ENCODE measurements around the gene MAST4. TPM values are rescaled to one million over a fixed set of nuclear protein-coding genes. Genes with fewer than 3 reads are reported as not detected.

MAST4 gene
- total and polyA plus RNA-seq, 2 of the 8 experiments (the other 6 are each of a cell fraction or from before 2014, with no cell fraction given), result 1.5 to 2.6 TPM

GRCh38 chr5:67031057-67031443 lies 434.9 kb downstream of the MAST4 start:
- no peak overlapping the region for H3K56ac ChIP-seq (replicated peaks; ENCODE audit: insufficient read length, low read depth, low read length)
- no peak for FAIRE-seq
- H3K79me2 ChIP-seq (ENCODE audit: control insufficient read depth in 1 of 2, insufficient read depth in 2 of 2, low read length in 2 of 2), result no peaks in the 10 kb centered on the region
- no peak overlapping the region for H2AFZ ChIP-seq (ENCODE audit: low read length)
- H3K27me3 ChIP-seq (replicated peaks in 1 of 4; ENCODE audit: control insufficient read depth in 3 of 4, extremely low read depth in 1 of 4, insufficient read depth in 3 of 4, low read length in 3 of 4), result peaks cover 0 to 1% (median 0%) of the 10 kb centered on the region in 4 experiments; a peak in 1 of 7 replicates
- DNase-seq (ENCODE audit: low read depth in 1 of 2, low spot score in 2 of 2), result no peak
- H4K5ac ChIP-seq (ENCODE audit: insufficient read length, low read depth, low read length), result no peak overlapping the region
- no peak overlapping the region for H2BK5ac ChIP-seq (ENCODE audit: low read depth, low read length)
- WGBS, 2 experiments (ENCODE audit: extremely low coverage in 1 of 2, insufficient coverage in 1 of 2, insufficient read length in 1 of 2, insufficient replicate concordance in 2 of 2, low coverage in 1 of 2, low lambda C conversion rate in 2 of 2, missing lambda C conversion rate in 1 of 2), result 88% methylated on average over 3 of the region's 3 CpGs; no CpG with 5 or more reads in 1 of the 2 experiments
- H4K20me1 ChIP-seq (replicated peaks in 1 of 2; ENCODE audit: control insufficient read depth in 1 of 2, insufficient read depth in 2 of 2, low read length in 2 of 2), result peaks cover 0 to 2% of the 10 kb centered on the region in 2 experiments
- no peak overlapping the region for H3K18ac ChIP-seq (ENCODE audit: extremely low read depth, low read length)
- H3K4me1 ChIP-seq (replicated peaks in 1 of 4; ENCODE audit: control insufficient read depth in 3 of 4, insufficient read depth in 4 of 4, low read length in 3 of 4), result peaks cover 0 to 13% (median under 1%) of the 10 kb centered on the region in 4 experiments; a peak in 4 of 7 replicates
- no peak overlapping the region for H4K8ac ChIP-seq (ENCODE audit: extremely low read depth, insufficient read depth, low read length)
- no peak overlapping the region for H3K4me3 ChIP-seq (ENCODE audit: extremely low read depth in 1 of 4, insufficient read depth in 2 of 4, low read depth in 3 of 4, low read length in 4 of 4)
- no peak overlapping the region for H3K4me2 ChIP-seq (ENCODE audit: insufficient read depth in 1 of 2, low read depth in 2 of 2, low read length in 2 of 2)
- H3K23ac ChIP-seq (ENCODE audit: insufficient read length), result no peak overlapping the region
- no peak overlapping the region for H2BK12ac ChIP-seq (ENCODE audit: low read depth, low read length)
- CTCF ChIA-PET (ENCODE audit: partially characterized antibody), result no interaction called here
- H3K4ac ChIP-seq (replicated peaks; ENCODE audit: insufficient read length, low read depth, low read length), result no peak overlapping the region
- no peak overlapping the region for H4K91ac ChIP-seq (replicated peaks; ENCODE audit: insufficient read length, low read length)
- H2BK20ac ChIP-seq (ENCODE audit: low read length), result no peak overlapping the region
- H3K9ac ChIP-seq (replicated peaks in 1 of 4; ENCODE audit: extremely low read depth in 1 of 4, low read depth in 3 of 4, low read length in 3 of 4), result no peak overlapping the region
- POLR2A ChIA-PET (ENCODE audit: partially characterized antibody), result interaction anchor here (0.6 to 1.1 kb wide), 2 partner anchors 23 to 27 kb away, joined by 3 read pairs; no protein-coding TSS in a partner anchor
- no peak overlapping the region for H3K14ac ChIP-seq (ENCODE audit: insufficient read length)
- no peak overlapping the region for H3K27ac ChIP-seq (ENCODE audit: low read depth, low read length)
- H3K9me3 ChIP-seq (ENCODE audit: insufficient read depth in 2 of 2, low read depth in 1 of 2, low read length in 1 of 2), result no peaks in the 10 kb centered on the region
- H2BK120ac ChIP-seq (replicated peaks; ENCODE audit: low read depth, low read length), result no peak overlapping the region
- no peak overlapping the region for H2BK15ac ChIP-seq (ENCODE audit: low read length)
- no peaks in the 10 kb centered on the region for H3K36me3 ChIP-seq (ENCODE audit: control insufficient read depth in 2 of 4, insufficient read depth in 4 of 4, low read length in 3 of 4)
- H2AK5ac ChIP-seq (ENCODE audit: low read depth, low read length), result no peak overlapping the region
- no peaks in the 10 kb centered on the region for H3K79me1 ChIP-seq (ENCODE audit: low read depth, low read length)
- H3K23me2 ChIP-seq (ENCODE audit: low read depth, low read length), result no peaks in the 10 kb centered on the region
- TF ChIP-seq SP4 (IDR thresholded peaks at IDR 0.05; ENCODE audit: low read length), result no peak
- TF ChIP-seq SIN3A (conservative IDR thresholded peaks at IDR 0.05 in 1 of 2, IDR thresholded peaks at IDR 0.05 in 1 of 2; ENCODE audit: low read depth in 1 of 2, low read length in 2 of 2), result no peak
- TF ChIP-seq TAF7 (optimal IDR thresholded peaks at IDR 0.05; ENCODE audit: borderline replicate concordance, low read depth, low read length), result no peak
- no peak for TF ChIP-seq GABPA (IDR thresholded peaks at IDR 0.05; ENCODE audit: borderline replicate concordance, insufficient read depth, low read length)
- no peak for TF ChIP-seq SRF (IDR thresholded peaks at IDR 0.05; ENCODE audit: low read depth, low read length)
- no peak for TF ChIP-seq CHD2 (IDR thresholded peaks at IDR 0.05; ENCODE audit: low read length)
- no peak for TF ChIP-seq TCF12 (IDR thresholded peaks at IDR 0.05; ENCODE audit: low read depth, low read length)
- TF ChIP-seq NRF1 (IDR thresholded peaks at IDR 0.05; ENCODE audit: low read depth, low read length), result no peak

Data from H1 (cell line).